HG02610 (cell line): ENCODE measurements around the gene TMIGD1.
"Not testable (repeated sequence)": the region's sequence is repeated elsewhere in the genome, so short reads cannot be mapped to it uniquely, and the experiment has no call there.

Source experiments
- ATAC-seq: cut with Tn5 transposase; IDR thresholded peaks from one replicate; pipeline ENCODE4 v1.9.1; 2021; ENCODE audit warnings: mild to moderate bottlenecking, moderate library complexity; ENCODE audit not compliant: unreplicated experiment

The TMIGD1 gene

GRCh38 chr17:30360086-30360808 is 26.4 kb upstream of the TMIGD1 start:
- no peak for ATAC-seq

- no peak for ATAC-seq
Measured at GRCh38 chr17:30358055-30358760, 24.4 kb upstream of the TMIGD1 start.

- ATAC-seq, result no peak
Measured at GRCh38 chr17:30357476-30357875, 23.6 kb upstream of the TMIGD1 start.

GRCh38 chr17:30354701-30355100 is 20.8 kb upstream of the TMIGD1 start:
- no peak for ATAC-seq

- no peak for ATAC-seq
Measured at GRCh38 chr17:30352240-30352814, 18.5 kb upstream of the TMIGD1 start.

- no peak for ATAC-seq
Measured at GRCh38 chr17:30351735-30352134, 17.9 kb upstream of the TMIGD1 start.

- ATAC-seq, result not testable (repeated sequence)
Measured at GRCh38 chr17:30351263-30351662, 17.4 kb upstream of the TMIGD1 start.

GRCh38 chr17:30349252-30349651 is 15.4 kb upstream of the TMIGD1 start:
- no peak for ATAC-seq

GRCh38 chr17:30347488-30347887 is 13.6 kb upstream of the TMIGD1 start:
- no peak for ATAC-seq

GRCh38 chr17:30346221-30346795 is 12.5 kb upstream of the TMIGD1 start:
- ATAC-seq, result no peak

GRCh38 chr17:30345527-30346075 is 11.7 kb upstream of the TMIGD1 start:
- ATAC-seq, result peak; percentile 65

- ATAC-seq, result no peak
Measured at GRCh38 chr17:30345089-30345433, 11.2 kb upstream of the TMIGD1 start.

- no peak for ATAC-seq
Measured at GRCh38 chr17:30344283-30345088, 10.6 kb upstream of the TMIGD1 start.

- ATAC-seq, result no peak
Measured at GRCh38 chr17:30343796-30344195, 9.9 kb upstream of the TMIGD1 start.

GRCh38 chr17:30343244-30343643 is 9.4 kb upstream of the TMIGD1 start:
- not testable (repeated sequence) for ATAC-seq

GRCh38 chr17:30341703-30342249 is 7.9 kb upstream of the TMIGD1 start:
- ATAC-seq, result no peak

- ATAC-seq, result no peak
Measured at GRCh38 chr17:30340801-30341356, 7.0 kb upstream of the TMIGD1 start.

- no peak for ATAC-seq
Measured at GRCh38 chr17:30339086-30339485, 5.2 kb upstream of the TMIGD1 start.

GRCh38 chr17:30337393-30337999 is 3.6 kb upstream of the TMIGD1 start:
- no peak for ATAC-seq
